Measurements from ENCODE around the gene HEYL. TPM values are rescaled to one million over a fixed set of nuclear protein-coding genes. Genes with fewer than 3 reads are reported as not detected.

The HEYL gene
- total RNA-seq, 4 donors from 2014 or later = 9.3 to 17.0 (median 11.5) TPM

GRCh38 chr1:39632323-39632681 lies 7.1 kb downstream of the HEYL start:
- H3K9me3 ChIP-seq = no peaks in the 10 kb centered on the region
- DNase-seq = no peak
- intact Hi-C loops (cut with DNase I) = no loop called here
- no peak for TF ChIP-seq CTCF (IDR thresholded peaks at IDR 0.05)
- TF ChIP-seq POLR2A (IDR thresholded peaks at IDR 0.05) = no peak
- H3K4me3 ChIP-seq (replicated peaks in 1 of 3) = no peak overlapping the region
- H3K36me3 ChIP-seq = no peaks in the 10 kb centered on the region
- 83 to 94% methylated on average over 4 to 5 of the region's 5 CpGs for WGBS, 2 donors
- H3K4me1 ChIP-seq = peaks cover 0 to 4% of the 10 kb centered on the region in 2 donors
- no peaks in the 10 kb centered on the region for H3K27me3 ChIP-seq
- no peak overlapping the region for H3K27ac ChIP-seq

GRCh38 chr1:39631361-39632322 lies 7.8 kb downstream of the HEYL start:
- H3K9me3 ChIP-seq = no peaks in the 10 kb centered on the region
- H3K27ac ChIP-seq = no peak overlapping the region
- 85 to 88% methylated on average over 15 to 16 of the region's 16 CpGs for WGBS, 2 donors
- H3K4me1 ChIP-seq = peaks cover 0 to 4% of the 10 kb centered on the region in 2 donors
- no peaks in the 10 kb centered on the region for H3K27me3 ChIP-seq
- H3K36me3 ChIP-seq = no peaks in the 10 kb centered on the region
- TF ChIP-seq CTCF (IDR thresholded peaks at IDR 0.05) (no peak), POLR2A (IDR thresholded peaks at IDR 0.05) (no peak)
- no peak overlapping the region for H3K4me3 ChIP-seq (replicated peaks in 1 of 3)
- DNase-seq = no peak
- intact Hi-C loops (cut with DNase I) = no loop called here

GRCh38 chr1:39628807-39629350 lies 10.6 kb downstream of the HEYL start:
- no peaks in the 10 kb centered on the region for H3K36me3 ChIP-seq
- WGBS, 2 donors = 94 to 96% methylated on average over 11 of the region's 11 CpGs
- no peaks in the 10 kb centered on the region for H3K27me3 ChIP-seq
- no peak overlapping the region for H3K27ac ChIP-seq
- no peak for DNase-seq
- TF ChIP-seq POLR2A (IDR thresholded peaks at IDR 0.05) (no peak), CTCF (IDR thresholded peaks at IDR 0.05) (no peak)
- H3K4me3 ChIP-seq (replicated peaks in 1 of 3) = no peak overlapping the region
- intact Hi-C loops (cut with DNase I) = no loop called here
- peaks cover 0 to 12% of the 10 kb centered on the region in 2 donors for H3K4me1 ChIP-seq
- H3K9me3 ChIP-seq = no peaks in the 10 kb centered on the region

- DNase-seq = no peak
- intact Hi-C loops (cut with DNase I) = no loop called here
- Histone ChIP-seq H3K27ac (peak overlapping the region in 1 of 3 donors; percentile 30), H3K4me1 (peaks cover 0 to 7% of the 10 kb centered on the region in 2 donors), H3K36me3 (no peaks in the 10 kb centered on the region), H3K27me3 (no peaks in the 10 kb centered on the region), H3K9me3 (no peaks in the 10 kb centered on the region), H3K4me3 (replicated peaks in 1 of 3) (no peak overlapping the region)
- 83 to 89% methylated on average over 16 of the region's 16 CpGs for WGBS, 2 donors
- TF ChIP-seq CTCF (IDR thresholded peaks at IDR 0.05) = no peak
- no peak for TF ChIP-seq POLR2A (IDR thresholded peaks at IDR 0.05)
Measured at GRCh38 chr1:39626646-39627045, 12.8 kb downstream of the HEYL start.

Data from thyroid gland (tissue), 4 donors.